GM18867 (cell line): ENCODE results near the gene EPC1.
"Not testable (repeated sequence)": the region's sequence is repeated elsewhere in the genome, so short reads cannot be mapped to it uniquely, and the experiment has no call there.

Experiments used
- ATAC-seq: cut with Tn5 transposase; IDR thresholded peaks from one replicate; pipeline ENCODE4 v1.9.1; 2021; ENCODE audit warnings: mild to moderate bottlenecking, moderate library complexity; ENCODE audit not compliant: unreplicated experiment

Gene EPC1

DNA sequence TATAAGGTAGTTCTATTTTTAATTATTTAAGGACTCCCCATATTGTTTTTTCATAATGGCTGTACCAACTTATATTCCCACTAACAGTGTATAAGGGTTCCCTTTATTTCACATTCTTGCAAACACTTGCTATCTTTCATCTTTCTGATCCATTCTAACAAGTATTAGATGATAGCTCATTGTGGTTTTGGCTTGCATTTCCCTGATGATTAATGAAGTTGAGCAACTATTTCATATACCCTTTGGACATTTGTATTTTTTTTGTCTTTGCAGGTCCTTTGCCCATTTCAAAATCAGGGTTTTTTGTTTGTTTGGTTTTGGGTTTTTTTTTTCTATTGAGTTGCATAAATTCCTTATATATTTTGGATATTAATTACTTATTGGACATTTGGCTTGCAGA, 107.2 kb downstream of the EPC1 start:
- ATAC-seq, result no peak

- ATAC-seq, result no peak
Measured at GRCh38 chr10:32237644-32238345, 109.2 kb downstream of the EPC1 start.

DNA sequence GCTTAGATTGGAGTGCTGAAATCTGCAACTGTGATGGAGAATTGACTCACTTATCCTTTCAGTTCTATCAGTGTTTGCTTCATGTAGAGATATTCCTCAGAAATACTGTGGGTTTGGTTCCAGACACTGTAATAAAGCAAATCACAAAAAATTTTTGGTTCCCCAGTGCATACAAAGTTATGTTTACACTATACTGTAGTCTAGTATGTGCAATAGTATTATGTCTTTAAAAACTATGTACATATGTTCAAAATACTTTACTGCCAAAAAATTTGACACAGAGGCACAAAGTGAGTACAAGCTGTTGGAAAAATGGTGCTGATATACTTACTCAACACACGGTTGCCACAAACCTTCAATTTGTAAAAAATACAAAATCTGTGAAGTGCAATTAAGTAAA, 112.5 kb downstream of the EPC1 start:
- ATAC-seq, result no peak

DNA sequence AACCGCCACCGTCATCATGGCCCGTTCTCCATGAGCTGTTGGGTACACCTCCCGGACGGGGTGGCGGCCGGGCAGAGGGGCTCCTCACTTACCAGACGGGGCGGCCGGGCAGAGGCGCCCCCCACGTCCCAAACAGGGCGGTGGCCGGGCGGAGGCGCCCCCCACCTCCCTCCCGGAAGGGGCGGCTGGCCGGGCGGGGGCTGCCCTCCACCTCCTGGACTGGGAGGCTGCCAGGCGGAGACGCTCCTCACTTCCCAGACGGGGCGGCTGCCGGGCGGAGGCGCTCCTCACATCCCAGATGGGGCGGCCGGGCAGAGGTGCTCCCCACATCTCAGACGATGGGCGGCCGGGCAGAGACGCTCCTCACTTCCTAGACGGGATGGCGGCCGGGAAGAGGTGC, 113.6 kb downstream of the EPC1 start:
- ATAC-seq, result not testable (repeated sequence)

DNA sequence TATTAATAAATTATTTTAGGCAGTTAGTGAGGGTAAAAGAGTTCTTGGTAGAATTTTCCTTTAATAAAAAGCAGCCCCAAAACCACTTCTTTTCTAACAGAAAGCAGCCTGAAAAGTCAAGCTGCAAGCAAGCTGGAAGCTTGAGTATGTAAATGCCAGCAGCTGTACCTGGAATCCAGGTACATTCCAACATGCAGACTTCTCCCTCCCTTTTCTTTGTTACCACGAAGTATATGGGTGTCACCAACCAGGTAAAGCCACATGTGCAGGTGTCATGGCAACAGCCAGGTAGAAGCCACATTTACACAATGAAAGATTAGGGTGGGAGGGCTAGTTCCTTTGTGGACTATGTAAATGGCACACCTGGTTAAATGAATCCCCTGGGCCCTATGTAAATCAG, 114.6 kb downstream of the EPC1 start:
- no peak for ATAC-seq

- ATAC-seq, result not testable (repeated sequence)
Measured at GRCh38 chr10:32229788-32230187, 117.2 kb downstream of the EPC1 start.

DNA sequence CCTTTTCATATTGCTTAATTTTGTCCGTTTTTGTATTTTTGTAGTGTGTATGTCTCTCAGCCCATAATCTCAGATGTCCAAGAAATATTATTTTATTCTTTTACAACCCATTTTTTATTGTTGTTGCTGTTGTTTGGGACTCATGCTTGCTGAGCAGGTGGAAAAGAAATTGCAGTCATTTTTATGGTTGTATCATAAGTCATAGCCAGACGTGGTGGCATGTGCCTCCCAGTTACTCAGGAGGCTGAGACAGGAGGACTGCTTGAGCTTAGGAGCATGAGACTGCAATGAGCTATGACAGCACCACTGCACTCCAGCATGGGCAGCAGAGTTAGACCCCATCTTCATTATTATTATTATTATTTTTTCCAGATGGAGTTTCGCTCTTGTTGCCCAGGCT, 117.8 kb downstream of the EPC1 start:
- no peak for ATAC-seq

- ATAC-seq, result no peak
Measured at GRCh38 chr10:32227802-32228201, 119.2 kb downstream of the EPC1 start.

- no peak for ATAC-seq
Measured at GRCh38 chr10:32226624-32227023, 120.3 kb downstream of the EPC1 start.

DNA sequence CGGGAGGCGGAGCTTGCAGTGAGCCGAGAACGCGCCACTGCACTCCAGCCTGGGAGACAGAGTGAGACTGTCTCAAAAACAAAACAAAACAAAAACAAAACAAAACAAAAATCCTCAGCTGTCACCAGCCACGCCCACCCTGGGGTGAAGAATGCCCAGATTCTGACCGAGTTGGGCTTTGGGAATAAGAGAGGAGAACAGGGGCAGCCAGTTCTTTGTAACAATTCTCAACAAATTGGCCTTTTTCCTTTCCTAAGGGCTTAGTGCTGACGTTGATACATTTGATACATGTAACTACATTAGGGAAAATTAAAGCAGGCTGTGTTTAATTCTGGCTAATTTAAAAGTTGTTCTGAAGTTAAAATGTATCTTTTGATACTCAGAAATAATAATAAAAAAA, 121.0 kb downstream of the EPC1 start:
- no peak for ATAC-seq

- not testable (repeated sequence) for ATAC-seq
Measured at GRCh38 chr10:32222376-32222775, 124.6 kb downstream of the EPC1 start.

- not testable (repeated sequence) for ATAC-seq
Measured at GRCh38 chr10:32219156-32219555, 127.8 kb downstream of the EPC1 start.

DNA sequence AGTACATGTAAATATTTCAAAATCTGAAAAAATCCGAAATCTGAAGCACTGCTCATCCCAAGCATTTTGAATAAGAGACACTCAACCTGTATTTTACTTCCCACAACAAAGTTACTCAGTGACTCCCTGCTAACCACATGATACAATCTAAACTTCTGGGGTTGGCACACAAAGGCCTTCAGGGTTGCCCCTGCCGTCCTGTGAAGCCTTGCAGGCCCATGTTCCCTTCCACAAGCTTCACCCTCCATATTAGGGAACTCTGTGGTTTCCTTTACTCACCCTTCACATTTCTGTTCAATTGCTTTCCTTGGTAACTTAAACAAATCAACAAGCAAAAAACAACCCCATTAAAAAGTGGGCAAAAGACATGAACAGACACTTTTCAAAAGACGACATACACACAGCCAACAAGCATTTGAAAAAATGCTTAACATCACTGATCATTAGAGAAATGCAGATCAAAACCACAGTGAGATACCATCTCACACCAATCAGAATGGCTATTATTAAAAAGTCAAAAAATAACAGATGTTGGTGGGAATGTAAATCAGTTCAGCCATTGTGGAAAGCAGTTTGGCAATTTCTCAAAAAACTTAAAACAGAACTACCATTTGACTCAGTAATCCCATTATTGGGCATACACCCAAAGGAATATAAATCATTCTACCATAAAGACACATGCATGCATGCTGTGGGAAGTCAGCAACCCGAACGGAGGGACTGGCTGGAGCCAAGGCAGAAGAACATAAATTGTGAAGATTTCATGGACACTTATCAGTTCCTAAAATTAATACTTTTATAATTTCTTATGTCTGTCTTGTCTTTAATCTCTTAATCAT, 128.5 kb downstream of the EPC1 start:
- ATAC-seq, result not testable (repeated sequence)
